Brain microvascular endothelial cell (primary cell): ENCODE results near the gene EMC8.
A peak's percentile ranks its signal among the peaks of the same experiment; 100 is the strongest.

Experiments used
- DNase-seq: peaks from one replicate; pipeline ENCODE4 v3.0.0-alpha.2; 2020
- H3K27ac ChIP-seq: fragments of 250-450 bp; sonication (Bioruptor Pico); 2 replicates; pipeline ENCODE4 v1.5.1; 2020; ENCODE audit warnings: mild to moderate bottlenecking, moderate library complexity
- H3K27me3 ChIP-seq: fragments of 250-450 bp; sonication (Bioruptor Pico); replicated peaks from 2 replicates; pipeline ENCODE4 v1.5.1; 2020; ENCODE audit warnings: mild to moderate bottlenecking
- H3K36me3 ChIP-seq: fragments of 250-450 bp; sonication (Bioruptor Pico); replicated peaks from 2 replicates; pipeline ENCODE4 v1.5.1; 2020; ENCODE audit warnings: mild to moderate bottlenecking
- H3K4me3 ChIP-seq: 2 replicates; pipeline ENCODE4 v1.5.1; 2011; ENCODE audit warnings: low read depth, mild to moderate bottlenecking, control low read depth, low read length, moderate library complexity
- in situ Hi-C: cut with HindIII; loops from 2 replicates; pipeline ENCODE4 v1.10.0; 2017; ENCODE audit warnings: low sequenced_read_pairs, low pct_ligation_motif_present
- TF ChIP-seq, protein P1 (sequence below): IDR thresholded peaks from 2 replicates; pipeline ENCODE4 v1.5.1; 2011; ENCODE audit warnings: low read depth, mild to moderate bottlenecking, moderate library complexity, low read length, control low read depth, inconsistent platforms; ENCODE audit errors: missing control alignments

The EMC8 gene

DNA sequence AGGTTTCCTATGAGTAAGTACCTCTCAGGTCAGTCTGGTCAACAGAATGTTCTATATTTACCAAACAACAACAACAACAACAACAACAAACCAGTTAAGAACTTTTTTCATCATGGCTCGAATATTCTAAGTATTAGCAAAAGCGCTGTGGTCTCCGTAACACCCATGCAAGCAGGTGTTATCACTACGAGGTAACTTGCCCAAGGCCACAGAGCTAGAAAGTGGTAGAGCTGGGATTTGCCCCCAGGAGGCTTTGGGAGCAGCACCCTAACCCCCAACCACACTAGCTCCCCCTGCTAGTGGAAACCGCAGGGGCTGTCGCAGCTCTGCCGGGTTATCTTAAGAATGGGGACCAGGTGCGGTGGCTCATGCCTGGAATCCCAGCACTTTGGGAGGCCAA lies 24.5 kb downstream of the EMC8 start:
- H3K4me3 ChIP-seq, result no peak overlapping the region
- in situ Hi-C loops, result no loop called here
- H3K27ac ChIP-seq, result no peak overlapping the region
- peaks cover 17% of the 10 kb centered on the region for H3K36me3 ChIP-seq
- DNase-seq, result no peak
- H3K27me3 ChIP-seq, result no peaks in the 10 kb centered on the region
- TF ChIP-seq, protein P1, sequence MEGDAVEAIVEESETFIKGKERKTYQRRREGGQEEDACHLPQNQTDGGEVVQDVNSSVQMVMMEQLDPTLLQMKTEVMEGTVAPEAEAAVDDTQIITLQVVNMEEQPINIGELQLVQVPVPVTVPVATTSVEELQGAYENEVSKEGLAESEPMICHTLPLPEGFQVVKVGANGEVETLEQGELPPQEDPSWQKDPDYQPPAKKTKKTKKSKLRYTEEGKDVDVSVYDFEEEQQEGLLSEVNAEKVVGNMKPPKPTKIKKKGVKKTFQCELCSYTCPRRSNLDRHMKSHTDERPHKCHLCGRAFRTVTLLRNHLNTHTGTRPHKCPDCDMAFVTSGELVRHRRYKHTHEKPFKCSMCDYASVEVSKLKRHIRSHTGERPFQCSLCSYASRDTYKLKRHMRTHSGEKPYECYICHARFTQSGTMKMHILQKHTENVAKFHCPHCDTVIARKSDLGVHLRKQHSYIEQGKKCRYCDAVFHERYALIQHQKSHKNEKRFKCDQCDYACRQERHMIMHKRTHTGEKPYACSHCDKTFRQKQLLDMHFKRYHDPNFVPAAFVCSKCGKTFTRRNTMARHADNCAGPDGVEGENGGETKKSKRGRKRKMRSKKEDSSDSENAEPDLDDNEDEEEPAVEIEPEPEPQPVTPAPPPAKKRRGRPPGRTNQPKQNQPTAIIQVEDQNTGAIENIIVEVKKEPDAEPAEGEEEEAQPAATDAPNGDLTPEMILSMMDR, result no peak

DNA sequence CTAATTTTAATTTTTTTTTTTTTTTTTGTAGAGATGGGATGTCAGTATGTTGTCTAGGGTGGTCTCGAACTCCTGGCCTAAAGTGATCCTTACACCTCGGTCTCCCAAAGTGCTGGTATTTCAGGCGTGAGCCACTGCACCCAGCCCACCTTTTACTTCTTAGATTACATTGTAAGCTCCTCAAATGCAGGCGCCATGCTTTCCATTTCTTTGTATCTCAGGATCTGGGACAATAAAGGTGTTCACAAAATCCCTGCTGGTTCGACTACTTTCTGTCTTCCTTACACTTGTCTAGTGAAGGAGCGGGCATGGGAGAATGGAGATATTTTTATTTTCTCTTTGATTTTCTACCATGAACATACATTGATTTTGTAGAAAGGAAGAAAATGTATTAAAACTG lies 25.2 kb downstream of the EMC8 start:
- Histone ChIP-seq H3K27ac (no peak overlapping the region), H3K27me3 (no peaks in the 10 kb centered on the region), H3K36me3 (peaks cover 12% of the 10 kb centered on the region), H3K4me3 (no peak overlapping the region)
- DNase-seq, result no peak
- in situ Hi-C loops, result no loop called here
- TF ChIP-seq, protein P1, result no peak

- no peak overlapping the region for H3K4me3 ChIP-seq
- TF ChIP-seq, protein P1, result no peak
- in situ Hi-C loops, result no loop called here
- peaks cover 3% of the 10 kb centered on the region for H3K36me3 ChIP-seq
- H3K27ac ChIP-seq, result no peak overlapping the region
- no peak for DNase-seq
- no peaks in the 10 kb centered on the region for H3K27me3 ChIP-seq
Observed at GRCh38 chr16:85773044-85773443, 26.3 kb downstream of the EMC8 start.

- no peak overlapping the region for H3K27ac ChIP-seq
- in situ Hi-C loops, result no loop called here
- no peaks in the 10 kb centered on the region for H3K27me3 ChIP-seq
- TF ChIP-seq, protein P1, result no peak
- H3K4me3 ChIP-seq, result no peak overlapping the region
- DNase-seq, result no peak
- H3K36me3 ChIP-seq, result no peaks in the 10 kb centered on the region
Observed at GRCh38 chr16:85770741-85771140, 28.6 kb downstream of the EMC8 start.

GRCh38 chr16:85768199-85768598 lies 31.1 kb downstream of the EMC8 start:
- Histone ChIP-seq H3K4me3 (no peak overlapping the region), H3K27ac (no peak overlapping the region)
- in situ Hi-C loops, result no loop called here

GRCh38 chr16:85767531-85767930 lies 31.8 kb downstream of the EMC8 start:
- Histone ChIP-seq H3K4me3 (no peak overlapping the region), H3K36me3 (no peaks in the 10 kb centered on the region), H3K27ac (peak overlapping the region; percentile 63), H3K27me3 (no peaks in the 10 kb centered on the region)
- TF ChIP-seq, protein P1, result no peak
- peak; percentile 82 for DNase-seq
- in situ Hi-C loops, result no loop called here

More at GRCh38 chr16:85768199-85768598, 31.1 kb downstream of the EMC8 start:
- Histone ChIP-seq H3K27me3 (no peaks in the 10 kb centered on the region), H3K36me3 (no peaks in the 10 kb centered on the region)
- TF ChIP-seq, protein P1, result no peak
- no peak for DNase-seq
